ENCODE measurements around the gene ATP5PO.

DNA sequence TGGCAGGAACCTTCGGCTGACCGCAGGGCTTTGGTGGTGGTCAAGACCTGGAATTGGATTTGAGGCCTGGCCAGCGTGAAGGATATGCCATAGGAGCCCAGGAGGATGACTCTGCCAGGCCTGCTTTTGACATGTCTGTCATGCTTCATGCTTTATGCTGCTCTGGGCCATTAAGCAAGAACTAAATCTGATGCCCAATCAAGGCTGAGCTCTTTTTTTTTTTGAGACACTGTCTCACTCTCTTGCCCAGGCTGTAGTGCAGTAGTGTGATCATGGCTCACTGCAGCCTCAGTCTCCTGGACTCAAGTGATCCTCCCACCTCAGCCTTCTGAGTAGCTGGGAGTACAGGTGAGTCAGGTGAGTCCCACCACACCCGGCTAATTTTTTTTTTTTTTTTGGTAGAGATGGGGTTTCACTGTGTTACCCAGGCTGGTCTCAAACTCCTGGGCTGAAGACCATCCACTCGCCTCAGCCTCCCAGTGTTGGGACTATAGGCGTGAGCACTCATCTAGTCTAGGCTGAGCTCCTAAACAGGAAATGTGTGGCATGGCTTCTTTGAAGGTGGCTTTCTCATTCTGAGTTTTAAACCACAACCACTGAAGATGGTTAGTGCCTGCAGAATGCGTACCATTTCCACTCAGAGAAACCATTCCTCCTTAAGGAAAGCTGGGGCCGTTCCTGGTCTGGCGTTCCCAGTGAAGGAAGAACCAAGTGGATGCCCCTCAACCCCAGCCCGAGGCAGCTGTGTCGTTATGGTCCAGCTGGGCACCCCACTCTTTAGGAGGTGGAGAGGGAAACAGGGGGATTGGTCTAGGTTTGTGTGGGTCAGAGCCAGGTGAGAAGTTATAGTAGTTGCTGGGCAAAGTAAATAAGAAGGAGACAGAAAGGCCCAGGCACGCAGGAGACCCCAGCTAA lies 34.2 kb upstream of the ATP5PO start:
- TF ChIP-seq, protein P1, sequence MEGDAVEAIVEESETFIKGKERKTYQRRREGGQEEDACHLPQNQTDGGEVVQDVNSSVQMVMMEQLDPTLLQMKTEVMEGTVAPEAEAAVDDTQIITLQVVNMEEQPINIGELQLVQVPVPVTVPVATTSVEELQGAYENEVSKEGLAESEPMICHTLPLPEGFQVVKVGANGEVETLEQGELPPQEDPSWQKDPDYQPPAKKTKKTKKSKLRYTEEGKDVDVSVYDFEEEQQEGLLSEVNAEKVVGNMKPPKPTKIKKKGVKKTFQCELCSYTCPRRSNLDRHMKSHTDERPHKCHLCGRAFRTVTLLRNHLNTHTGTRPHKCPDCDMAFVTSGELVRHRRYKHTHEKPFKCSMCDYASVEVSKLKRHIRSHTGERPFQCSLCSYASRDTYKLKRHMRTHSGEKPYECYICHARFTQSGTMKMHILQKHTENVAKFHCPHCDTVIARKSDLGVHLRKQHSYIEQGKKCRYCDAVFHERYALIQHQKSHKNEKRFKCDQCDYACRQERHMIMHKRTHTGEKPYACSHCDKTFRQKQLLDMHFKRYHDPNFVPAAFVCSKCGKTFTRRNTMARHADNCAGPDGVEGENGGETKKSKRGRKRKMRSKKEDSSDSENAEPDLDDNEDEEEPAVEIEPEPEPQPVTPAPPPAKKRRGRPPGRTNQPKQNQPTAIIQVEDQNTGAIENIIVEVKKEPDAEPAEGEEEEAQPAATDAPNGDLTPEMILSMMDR (IDR thresholded peaks at IDR 0.05), result no peak
- no peak for TF ChIP-seq POLR2A (IDR thresholded peaks at IDR 0.05)

All from uterus (tissue), 2 donors.